ENCODE measurements around the gene PRODH.
"Not testable (repeated sequence)": the region's sequence is repeated elsewhere in the genome, so short reads cannot be mapped to it uniquely, and the experiment has no call there.

The PRODH gene

GRCh38 chr22:18952022-18952421, 15.9 kb upstream of the PRODH start:
- DNase-seq: no peak

DNA sequence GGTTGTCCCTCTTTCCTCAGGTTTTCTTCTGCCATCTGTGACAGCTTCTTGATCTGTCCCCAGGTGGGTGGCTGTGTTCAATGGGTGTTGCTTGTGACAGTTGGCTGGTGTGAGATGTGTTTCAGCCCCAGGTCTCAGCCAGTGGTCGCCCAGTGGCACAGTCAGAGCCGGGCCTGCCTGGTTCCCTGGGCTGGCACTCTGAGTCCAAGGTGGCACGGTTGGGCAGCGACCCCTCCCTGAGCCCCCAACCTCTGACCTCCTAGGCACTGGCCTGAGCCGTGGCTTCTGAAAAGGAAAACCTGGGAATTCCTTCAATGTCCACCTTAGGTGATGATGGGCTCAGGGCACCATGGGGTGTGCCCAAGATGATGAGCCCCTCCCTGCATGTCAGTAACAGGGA, 14.0 kb upstream of the PRODH start:
- DNase-seq: no peak

- no peak for DNase-seq
Observed at GRCh38 chr22:18947905-18948304, 11.8 kb upstream of the PRODH start.

- not testable (repeated sequence) for DNase-seq
Observed at GRCh38 chr22:18947105-18947504, 11.0 kb upstream of the PRODH start.

DNA sequence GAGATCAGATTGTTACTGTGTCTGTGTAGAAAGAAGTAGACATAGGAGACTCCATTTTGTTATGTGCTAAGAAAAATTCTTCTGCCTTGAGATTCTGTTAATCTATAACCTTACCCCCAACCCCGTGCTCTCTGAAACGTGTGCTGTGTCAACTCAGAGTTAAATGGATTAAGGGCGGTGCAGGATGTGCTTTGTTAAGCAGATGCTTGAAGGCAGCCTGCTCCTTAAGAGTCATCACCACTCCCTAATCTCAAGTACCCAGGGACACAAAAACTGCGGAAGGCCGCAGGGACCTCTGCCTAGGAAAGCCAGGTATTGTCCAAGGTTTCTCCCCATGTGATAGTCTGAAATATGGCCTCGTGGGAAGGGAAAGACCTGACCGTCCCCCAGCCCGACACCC, 2.6 kb upstream of the PRODH start:
- not testable (repeated sequence) for DNase-seq

- not testable (repeated sequence) for DNase-seq
Observed at GRCh38 chr22:18934688-18935087, 1.4 kb downstream of the PRODH start.

DNA sequence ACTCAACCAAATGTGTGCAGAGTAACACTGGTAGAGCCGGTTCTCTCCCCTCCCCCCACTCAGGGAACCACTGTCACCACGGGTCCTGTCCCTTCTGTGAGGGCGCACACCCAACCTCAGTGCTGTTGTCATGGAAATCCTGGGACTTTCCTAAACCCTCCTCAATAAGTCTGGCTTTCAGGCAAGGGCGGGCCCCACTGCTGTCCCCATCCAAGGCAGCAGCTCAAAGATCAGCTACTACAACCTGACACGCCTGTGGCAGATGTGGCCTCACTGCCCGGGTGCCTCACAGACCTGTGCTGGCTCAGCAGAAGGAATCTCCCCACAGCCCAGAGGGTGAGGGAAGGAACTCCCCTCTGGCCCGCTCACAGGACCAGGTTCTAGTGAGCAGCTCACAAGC, 2.2 kb downstream of the PRODH start:
- no peak for DNase-seq

DNA sequence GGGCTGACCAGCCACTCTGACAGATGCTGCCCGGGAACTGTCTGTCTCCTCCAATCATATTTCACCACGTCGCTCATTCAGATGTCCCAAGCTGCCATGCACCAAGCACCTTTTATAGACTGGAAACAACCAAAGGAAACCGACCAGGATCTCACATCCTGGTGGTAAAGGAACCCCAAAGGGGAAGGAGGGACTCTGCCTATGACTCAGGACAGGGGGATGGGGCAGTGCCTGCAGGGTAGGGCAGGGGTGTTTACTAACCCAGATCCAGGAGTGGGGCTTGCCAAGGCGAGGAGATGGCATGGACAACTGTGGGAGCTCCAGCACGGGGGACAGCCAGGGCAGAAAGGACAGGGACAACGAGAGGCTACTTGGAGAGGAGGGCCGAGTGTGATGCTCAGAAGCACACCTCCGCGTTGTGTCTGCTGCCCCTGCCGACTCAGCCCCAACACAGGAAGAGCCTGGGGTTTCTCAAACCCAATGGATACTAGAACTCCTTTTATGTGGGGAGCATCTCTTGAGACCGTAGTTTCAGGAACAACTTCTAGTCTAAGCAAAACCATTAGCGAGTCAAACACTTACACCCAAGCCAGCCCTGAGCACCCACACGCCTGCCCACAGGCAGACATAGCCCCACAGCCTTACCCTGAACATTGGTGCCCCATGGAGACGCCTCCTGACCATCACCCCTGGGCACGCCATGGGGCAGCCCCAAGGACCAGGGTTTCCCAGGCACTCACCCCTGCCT, 4.0 kb downstream of the PRODH start:
- DNase-seq: no peak

GRCh38 chr22:18929459-18929858, 6.6 kb downstream of the PRODH start:
- DNase-seq: no peak

DNA sequence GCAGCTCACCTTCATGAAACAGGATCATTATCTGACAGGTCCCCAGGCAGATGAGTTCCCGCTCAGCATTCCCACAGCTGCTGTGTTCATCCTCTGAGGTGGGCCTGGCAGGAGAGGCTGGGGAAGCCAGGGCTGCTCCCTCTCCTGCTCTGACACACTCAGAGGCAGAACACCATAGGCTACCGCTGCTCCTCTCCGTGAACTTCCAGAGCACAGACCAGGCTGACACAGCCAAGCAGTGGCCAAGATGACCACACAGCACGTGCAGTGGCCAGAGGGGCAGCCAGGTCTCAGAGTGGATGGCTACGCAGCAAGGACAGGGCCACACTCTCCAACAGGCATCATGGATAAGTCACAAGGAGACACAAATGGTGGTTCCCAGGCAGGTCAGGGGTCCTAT, 8.5 kb downstream of the PRODH start:
- DNase-seq: no peak

DNA sequence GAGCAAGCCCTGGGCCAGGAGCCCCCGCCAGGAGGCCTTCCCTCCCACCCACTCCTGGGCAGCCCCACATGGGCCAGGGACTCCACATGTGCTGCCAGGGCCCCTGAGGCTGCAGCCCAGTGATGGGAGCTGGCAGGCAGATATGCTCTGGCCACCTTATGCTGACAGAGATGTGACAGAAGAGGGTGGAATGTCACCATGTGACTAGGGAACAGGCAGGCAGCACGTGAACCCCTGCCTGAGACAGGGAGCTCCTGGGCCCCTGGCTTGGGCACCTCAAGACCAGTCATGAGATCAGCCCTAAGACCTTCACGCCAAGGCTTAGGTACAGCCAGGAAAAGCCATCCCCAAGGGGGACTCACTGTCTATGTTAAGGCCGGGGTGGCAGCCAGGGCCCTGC, 9.1 kb downstream of the PRODH start:
- DNase-seq: no peak

- no peak for DNase-seq
Observed at GRCh38 chr22:18925368-18926064, 10.6 kb downstream of the PRODH start.

- not testable (repeated sequence) for DNase-seq
Observed at GRCh38 chr22:18920257-18920902, 15.7 kb downstream of the PRODH start.

DNA sequence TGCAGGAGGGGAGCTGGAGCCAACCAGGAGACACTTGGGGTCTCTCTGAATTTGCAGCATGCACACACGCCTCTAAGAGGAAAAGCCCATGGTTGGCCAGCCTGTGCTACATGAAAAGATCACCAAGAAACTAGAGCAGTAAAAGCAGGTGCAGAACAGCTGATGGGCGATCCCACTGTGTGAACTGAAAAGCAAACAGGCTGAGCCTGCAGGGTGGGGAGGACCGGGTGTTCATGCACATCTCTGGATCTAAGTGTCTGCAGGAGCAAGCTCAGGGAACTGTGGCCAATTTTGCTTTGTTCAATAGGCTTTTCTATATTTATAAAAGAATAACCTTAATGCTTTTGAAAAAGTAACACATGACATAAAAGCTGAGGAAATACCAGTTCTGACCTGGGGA, 18.3 kb downstream of the PRODH start:
- DNase-seq: not testable (repeated sequence)

DNA sequence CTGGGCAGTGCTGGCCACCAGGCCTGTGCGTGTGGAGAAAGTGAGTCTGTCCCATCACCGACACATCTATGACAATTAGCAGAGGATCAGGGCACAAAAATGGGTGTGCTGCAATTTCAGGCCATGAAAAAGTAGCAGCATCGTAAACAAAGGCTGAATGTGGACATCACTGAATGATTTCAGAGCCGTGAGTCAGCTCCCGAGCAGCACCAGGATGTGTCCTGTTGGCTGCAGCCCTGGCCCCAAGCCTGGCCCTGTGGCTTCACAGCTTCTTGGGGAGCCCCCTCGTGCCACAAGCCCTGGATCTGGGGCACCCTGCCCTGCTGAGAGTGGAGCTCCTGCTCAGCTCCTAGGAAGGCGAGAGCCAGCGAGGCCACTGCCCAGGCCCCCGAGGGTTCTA, 20.5 kb downstream of the PRODH start:
- DNase-seq: not testable (repeated sequence)

- not testable (repeated sequence) for DNase-seq
Observed at GRCh38 chr22:18914558-18914957, 21.5 kb downstream of the PRODH start.

DNA sequence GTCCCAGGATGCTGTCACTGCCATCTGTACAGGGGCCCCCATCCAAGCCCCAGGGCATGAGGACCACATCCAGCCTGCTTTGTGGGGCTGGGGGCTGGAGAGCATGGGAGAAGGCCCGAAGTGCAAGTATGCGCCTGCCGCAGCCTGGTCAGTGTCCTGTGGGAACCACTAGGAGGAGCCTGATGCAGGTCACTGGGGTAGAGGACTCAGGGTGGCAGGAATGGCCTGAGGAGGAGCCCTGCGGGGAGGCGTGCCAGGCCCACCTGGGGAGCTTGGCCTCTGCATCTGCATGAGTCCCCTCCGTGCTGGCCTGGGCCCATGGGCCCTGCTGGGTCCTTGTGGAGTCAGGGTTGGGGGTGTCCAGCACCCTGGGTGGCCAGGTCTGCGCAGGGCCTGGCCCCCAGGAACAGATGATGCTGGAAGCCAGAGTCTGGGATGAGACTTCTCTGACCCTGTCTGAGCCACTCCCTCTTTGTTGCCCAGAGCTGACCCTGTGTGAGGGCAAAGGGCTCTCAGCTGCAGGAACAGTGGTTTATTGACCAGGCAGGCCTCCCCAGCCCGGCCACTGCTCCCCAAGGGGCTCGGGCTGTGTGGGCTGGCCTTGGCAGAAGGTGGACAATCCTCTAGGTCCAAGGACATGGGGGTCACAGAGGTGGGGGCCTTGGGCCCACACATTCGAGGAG, 23.7 kb downstream of the PRODH start:
- DNase-seq: not testable (repeated sequence)

DNA sequence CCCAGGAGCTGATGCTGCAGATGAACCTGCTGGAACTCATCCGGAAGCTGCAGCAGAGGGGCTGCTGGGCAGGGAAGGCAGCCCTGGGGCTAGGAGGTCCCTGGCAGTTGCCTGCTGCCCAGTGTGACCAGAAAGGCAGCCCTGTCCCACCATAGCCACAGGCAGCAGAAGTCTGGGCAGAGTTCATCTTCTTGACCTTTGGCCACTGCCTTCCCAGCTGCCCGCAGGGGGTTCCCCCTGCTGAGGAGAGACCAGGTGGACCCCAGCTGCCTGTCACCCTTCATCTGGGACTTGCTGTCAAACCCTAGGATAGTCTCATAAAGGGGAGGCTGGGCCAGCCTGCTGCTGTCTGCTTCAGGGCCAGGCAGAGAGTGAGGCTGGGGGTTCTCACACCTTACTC, 24.6 kb downstream of the PRODH start:
- DNase-seq: not testable (repeated sequence)

GRCh38 chr22:18909556-18909955, 26.5 kb downstream of the PRODH start:
- DNase-seq: no peak

DNA sequence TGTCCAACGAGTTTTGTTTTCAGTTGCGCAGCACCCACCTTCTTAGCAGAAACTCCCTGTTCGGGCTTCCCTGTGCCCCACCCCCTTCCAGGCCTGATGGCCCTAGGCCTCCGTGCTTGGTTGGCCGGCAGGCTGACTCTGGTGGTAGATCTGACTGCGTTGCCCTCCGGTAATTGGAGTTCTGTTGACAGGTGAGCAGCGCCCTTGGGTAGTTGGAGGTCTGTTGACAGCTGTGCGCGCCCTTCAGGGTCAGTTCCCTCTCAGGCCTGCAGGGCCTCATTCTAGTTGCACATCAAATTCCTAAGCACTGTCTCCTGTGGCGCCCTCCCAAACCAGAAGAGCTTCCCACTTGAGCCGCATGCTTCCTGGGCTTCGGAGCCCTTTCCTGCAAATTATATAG, 29.2 kb downstream of the PRODH start:
- no peak for DNase-seq

DNA sequence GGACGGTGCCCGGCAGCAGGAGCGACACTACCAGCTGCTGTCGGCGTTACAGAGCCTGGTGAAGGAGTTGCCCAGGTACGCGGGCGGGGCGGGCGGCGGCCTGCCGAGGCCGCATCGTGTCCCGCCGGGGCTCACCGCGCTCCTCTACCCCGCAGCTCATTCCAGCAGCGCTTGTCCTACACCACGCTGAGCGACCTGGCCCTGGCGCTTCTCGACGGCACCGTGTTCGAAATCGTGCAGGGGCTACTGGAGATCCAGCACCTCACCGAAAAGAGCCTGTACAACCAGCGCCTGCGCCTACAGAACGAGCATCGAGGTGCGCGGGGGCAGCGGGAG, 29.7 kb downstream of the PRODH start:
- not testable (repeated sequence) for DNase-seq

- no peak for DNase-seq
Observed at GRCh38 chr22:18905540-18906409, 30.3 kb downstream of the PRODH start, which contains the start of gene DGCR6. Gene DGCR6 (plus strand): TSS chr22:18906320. CDS start chr22:18906375, 55 bp downstream.

Data from NCI-H510A (cell line).